Activated CD8-positive, alpha-beta memory T cell treated with anti-CD3 and anti-CD28 coated beads, Interleukin-2, amount 50 U/mL, for 4 hours (primary cell): ENCODE results near the gene EXOSC9.

Experiments
- DNase-seq: peaks from one replicate; pipeline ENCODE4 v3.0.0-alpha.2; 2020

EXOSC9 gene

GRCh38 chr4:121827853-121828252 is 26.7 kb downstream of the EXOSC9 start:
- no peak for DNase-seq

- DNase-seq = no peak
Measured at GRCh38 chr4:121829511-121829910, 28.4 kb downstream of the EXOSC9 start.

- DNase-seq = no peak
Measured at GRCh38 chr4:121838136-121838535, 37.0 kb downstream of the EXOSC9 start.

GRCh38 chr4:121842862-121843261 is 41.7 kb downstream of the EXOSC9 start:
- DNase-seq = no peak

DNA sequence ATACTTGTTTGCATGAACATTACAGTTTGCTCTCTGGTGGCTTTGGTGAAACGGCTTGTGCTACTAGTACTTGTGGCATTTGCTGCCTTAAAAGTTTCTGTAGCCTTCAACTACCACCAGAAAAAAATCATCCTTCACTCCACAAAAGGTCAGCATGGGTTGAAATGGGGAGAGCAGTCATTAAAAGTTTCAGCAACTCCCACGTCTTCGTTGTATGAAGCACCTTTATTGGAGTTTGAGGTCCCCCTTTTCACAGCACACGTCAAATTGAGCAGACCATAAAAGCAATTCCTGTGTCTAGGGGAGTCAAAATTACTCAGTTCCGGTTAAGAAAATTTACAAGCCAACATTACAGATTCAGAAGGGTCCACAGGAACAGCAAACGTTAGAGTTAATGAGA is 45.5 kb downstream of the EXOSC9 start:
- DNase-seq = no peak

- DNase-seq = no peak
Measured at GRCh38 chr4:121851354-121851753, 50.2 kb downstream of the EXOSC9 start.

DNA sequence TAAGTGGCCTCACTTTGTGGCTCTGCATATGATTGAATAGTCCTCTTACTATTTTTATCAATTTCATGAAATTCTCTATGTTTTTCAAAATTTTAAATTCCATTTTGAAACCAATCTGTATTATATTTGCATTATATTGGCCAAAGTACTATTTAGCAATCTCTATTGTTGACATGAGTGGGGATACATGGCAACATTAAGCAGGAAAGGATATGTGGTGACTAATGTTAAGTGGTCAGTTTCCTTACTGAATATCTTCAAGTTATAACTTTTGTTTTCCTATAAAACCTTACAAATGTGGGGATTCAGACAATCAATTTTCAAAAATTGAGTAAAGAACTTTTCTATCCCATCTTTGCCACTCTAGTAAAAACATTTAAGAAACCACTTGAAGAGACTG is 59.0 kb downstream of the EXOSC9 start:
- DNase-seq = no peak

DNA sequence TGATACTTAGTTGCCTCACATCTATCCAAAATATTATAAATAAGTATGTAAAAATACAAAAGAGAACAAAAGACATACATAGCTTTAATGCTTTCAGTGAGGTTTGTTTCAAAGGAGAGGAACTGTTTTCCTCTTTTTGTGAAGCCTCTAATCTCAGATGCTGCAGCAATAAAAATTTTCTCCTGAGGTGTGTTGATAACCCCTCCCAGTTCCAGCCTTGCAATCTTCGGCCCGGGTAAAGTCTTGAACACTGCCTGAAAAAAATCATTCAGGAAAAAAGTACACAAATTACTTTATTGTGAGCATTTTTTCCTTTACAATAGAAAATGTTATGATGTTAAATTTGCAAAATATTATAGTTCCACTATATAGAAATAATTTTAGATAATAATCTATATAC is 60.3 kb downstream of the EXOSC9 start:
- DNase-seq = no peak

GRCh38 chr4:121863799-121864198 is 62.7 kb downstream of the EXOSC9 start:
- DNase-seq = no peak
